ENCODE data around the gene LRRC3C.

Gene LRRC3C

DNA sequence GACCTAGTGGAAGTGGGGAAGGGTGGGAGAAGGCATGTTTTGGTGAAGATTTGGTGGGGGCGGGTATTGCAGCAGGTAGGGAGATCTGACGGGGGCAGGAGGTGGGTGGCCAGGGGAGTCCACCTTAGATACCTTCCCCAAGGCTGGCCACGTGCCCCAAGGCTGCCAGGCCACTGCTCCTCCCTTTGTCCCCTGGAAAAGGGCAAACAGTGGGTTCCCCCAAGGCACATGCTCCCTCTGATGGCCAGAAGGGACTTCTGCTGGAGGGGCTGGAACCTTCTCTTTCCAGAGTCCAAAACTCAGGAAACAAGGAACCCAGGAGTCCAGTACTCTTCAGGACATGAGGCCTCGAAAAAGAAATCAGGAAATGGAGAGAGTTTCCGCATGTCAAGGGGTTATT, 46.9 kb downstream of the LRRC3C start:
- no peak for DNase-seq (ENCODE audit: low read depth in 2 of 2)

GRCh38 chr17:39975801-39976200, 48.3 kb downstream of the LRRC3C start:
- DNase-seq (ENCODE audit: low read depth in 2 of 2) = no peak

GRCh38 chr17:39979016-39979670, 51.6 kb downstream of the LRRC3C start:
- DNase-seq (ENCODE audit: low read depth in 2 of 2) = no peak

- no peak for DNase-seq (ENCODE audit: low read depth in 2 of 2)
These were observed 52.4 kb downstream of the LRRC3C start for GRCh38 chr17:39979893-39980350.

DNA sequence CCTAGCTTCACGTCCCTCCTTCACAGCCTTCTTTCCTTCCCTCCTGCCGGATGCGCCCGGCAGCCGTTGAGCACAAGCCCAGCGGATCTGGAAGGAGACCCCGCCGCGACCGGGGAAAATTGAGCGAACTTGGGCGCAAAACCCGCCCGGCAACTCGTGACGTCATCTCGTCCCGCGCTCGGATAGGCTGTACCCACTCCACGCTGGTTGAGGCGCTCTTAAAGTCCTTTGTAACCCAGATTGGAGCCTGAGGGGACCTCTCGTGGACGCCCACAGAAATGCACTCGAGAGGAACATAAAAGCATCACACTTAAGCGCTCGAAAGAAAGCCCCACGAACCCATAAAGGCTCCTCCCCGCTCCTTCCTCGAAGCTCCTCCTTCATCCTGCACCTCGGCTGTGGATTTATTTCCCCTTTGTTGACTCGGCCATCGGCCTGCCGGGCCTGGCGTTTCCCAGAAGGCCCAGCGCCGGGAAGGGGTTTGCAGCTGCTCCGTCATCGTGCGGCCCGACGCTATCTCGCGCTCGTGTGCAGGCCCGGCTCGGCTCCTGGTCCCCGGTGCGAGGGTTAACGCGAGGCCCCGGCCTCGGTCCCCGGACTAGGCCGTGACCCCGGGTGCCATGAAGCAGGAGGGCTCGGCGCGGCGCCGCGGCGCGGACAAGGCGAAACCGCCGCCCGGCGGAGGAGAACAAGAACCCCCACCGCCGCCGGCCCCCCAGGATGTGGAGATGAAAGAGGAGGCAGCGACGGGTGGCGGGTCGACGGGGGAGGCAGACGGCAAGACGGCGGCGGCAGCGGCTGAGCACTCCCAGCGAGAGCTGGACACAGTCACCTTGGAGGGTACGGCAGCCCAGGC, 53.0 kb downstream of the LRRC3C start, which contains the start of gene PSMD3:
Gene PSMD3 (plus strand): TSS at position 457 of the 856 bp plus-strand sequence. CDS start 164 bp downstream, at position 621.
- DNase-seq (ENCODE audit: low read depth in 2 of 2) = peak; percentile 95 to 98

GRCh38 chr17:39981207-39981741, 53.7 kb downstream of the LRRC3C start:
- no peak for DNase-seq (ENCODE audit: low read depth in 2 of 2)

DNA sequence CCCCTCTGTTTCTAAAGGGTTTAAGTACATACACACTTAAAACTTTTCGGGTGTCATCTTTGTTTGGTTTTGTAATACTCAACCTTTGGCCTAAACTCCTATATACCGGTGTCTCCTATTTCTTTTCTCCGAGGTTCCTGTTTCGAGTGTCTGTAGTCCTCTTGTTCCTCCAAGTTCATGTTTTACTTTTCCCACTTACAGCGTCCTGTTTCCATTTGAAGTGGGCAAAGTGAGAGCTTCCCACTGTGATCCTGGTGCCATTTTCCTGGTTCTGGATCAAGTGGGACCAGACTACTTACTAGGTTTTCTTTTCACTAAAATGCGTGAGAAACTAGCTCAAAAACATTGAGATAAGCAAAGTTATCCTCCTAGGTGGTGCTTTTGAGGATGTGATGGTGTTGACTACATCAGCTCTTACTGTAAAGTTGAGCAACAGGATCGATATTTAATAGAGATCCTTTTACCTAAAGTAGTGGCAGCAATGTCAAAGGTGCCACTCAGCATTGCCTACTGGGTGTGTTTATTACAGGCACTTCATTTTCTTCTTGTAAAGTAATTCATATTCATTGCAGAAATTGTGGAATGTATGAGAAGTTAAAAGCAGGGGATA, 54.3 kb downstream of the LRRC3C start:
- DNase-seq (ENCODE audit: low read depth in 2 of 2) = no peak

- DNase-seq (ENCODE audit: low read depth in 2 of 2) = no peak
These were observed 60.8 kb downstream of the LRRC3C start for GRCh38 chr17:39988206-39988810.

- no peak for DNase-seq (ENCODE audit: low read depth in 2 of 2)
These were observed 66.9 kb downstream of the LRRC3C start for GRCh38 chr17:39994448-39994847.

Measured in stimulated activated CD8-positive, alpha-beta memory T cell treated with anti-CD3 and anti-CD28 coated beads, Interleukin-15, amount 100 ng/mL, for 4 hours (primary cell).